Right lobe of liver (tissue), 6 donors: ENCODE measurements around the gene LLGL1. TPM values are rescaled to one million over a fixed set of nuclear protein-coding genes. Genes with fewer than 3 reads are reported as not detected.

ENCODE experiments used
- ATAC-seq, 4 donors: fragments of 200-7000 bp; cut with Tn5 transposase; one replicate each; pipeline ENCODE4 v1.9.1; 2020; ENCODE audit warnings: mild to moderate bottlenecking in 4 of 4, moderate library complexity in 4 of 4
- DNase-seq, 3 donors: peaks; one replicate each; pipeline ENCODE4 v3.0.0-alpha.2; 2020
- H3K27ac ChIP-seq, 3 donors: fragments of 200-600 bp; one replicate each; pipeline ENCODE4 v1.8.0; 2022
- H3K27me3 ChIP-seq, 2 donors: fragments of 200-600 bp; one replicate each; pipeline ENCODE4 v1.8.0; 2022
- H3K36me3 ChIP-seq, 4 donors: fragments of 200-600 bp; sonication (generic) in 1 of 4; one replicate each; pipeline versions ENCODE4 v1.5.1 to v1.8.0; 2017 to 2022; ENCODE audit warnings: control low read depth in 1 of 4
- H3K4me1 ChIP-seq, 4 donors: fragments of 200-600 bp; sonication (generic) in 1 of 4; one replicate each; pipeline versions ENCODE4 v1.5.1 to v1.8.0; 2017 to 2022; ENCODE audit warnings: control low read depth in 1 of 4
- H3K4me3 ChIP-seq, 3 donors: fragments of 200-600 bp; one replicate each; pipeline ENCODE4 v1.8.0; 2022
- H3K9me3 ChIP-seq, 4 donors: fragments of 200-600 bp; sonication (generic) in 1 of 4; one replicate each; pipeline versions ENCODE4 v1.5.1 to v1.8.0; 2017 to 2022; ENCODE audit warnings: control low read depth in 1 of 4
- CTCF ChIP-seq, 4 donors: fragments of 200-600 bp in 3 of 4; fragments of 450-650 bp in 1 of 4; IDR thresholded peaks; one replicate each; pipeline versions ENCODE4 v1.5.1 to v1.8.0; 2016 to 2022; ENCODE audit warnings: antibody characterized with exemption in 4 of 4, mild to moderate bottlenecking in 2 of 4
- POLR2A ChIP-seq: fragments of 450-650 bp; IDR thresholded peaks from one replicate; pipeline ENCODE4 v1.6.1; 2017; ENCODE audit warnings: antibody characterized with exemption, mild to moderate bottlenecking
- WGBS: methylation state at CpG from one replicate; pipeline ENCODE4 v1.1.6; 2018; ENCODE audit warnings: low coverage, low lambda C conversion rate; ENCODE audit not compliant: insufficient coverage; ENCODE audit errors: missing lambda C conversion rate; 5-methylcytosine and 5-hydroxymethylcytosine counted together
- intact Hi-C, 2 donors: fragments of 100-400 bp; cut with DNase I; formaldehyde crosslinking; loops; one replicate each; pipeline versions ENCODE4 v1.11.2 to v1.14.1; 2022
- total RNA-seq, 6 experiments: library from RNA; depleted of rRNA in 2 of 6; stranded (reverse); fragments of >200 nt in 2 of 6; fragmentation: NEBNext Ultra II Directional in 3 of 6; extraction: Animal tissue kit (Norgen Biotek cat#: 25700) in 3 of 6; gene quantifications; one replicate each; pipeline versions ENCODE4 v1.1.0 to v1.2.4, GENCODE V29; 2016 to 2023
- donor health status: DM: no; HTN: yes; CAD: no.
- donor health status: DM: no; HTN: no; CAD: no.
- donor health status: DM: no; HTN: no; CAD: no.
- donor health status: DM: no; HTN: yes; CAD: no.
- donor health status: DM: no; HTN: yes; CAD: no.

The LLGL1 gene
- total RNA-seq, 6 experiments from 2014 or later: 2.0 to 8.6 (median 2.8) TPM

- WGBS: 100% methylated on average over 1 of the region's 11 CpGs
- no peak overlapping the region for H3K27ac ChIP-seq
- intact Hi-C loops: no loop called here
- H3K36me3 ChIP-seq: peaks cover 5 to 75% (median 28%) of the 10 kb centered on the region in 4 donors
- DNase-seq (no peak), ATAC-seq (no peak)
- no peaks in the 10 kb centered on the region for H3K4me1 ChIP-seq
- TF ChIP-seq CTCF (IDR thresholded peaks at IDR 0.05): no peak
- TF ChIP-seq POLR2A: no peak
- no peak overlapping the region for H3K4me3 ChIP-seq
- H3K9me3 ChIP-seq: no peaks in the 10 kb centered on the region
- H3K27me3 ChIP-seq: no peaks in the 10 kb centered on the region
Observed at GRCh38 chr17:18285296-18285695, 59.9 kb downstream of the LLGL1 start.

DNA sequence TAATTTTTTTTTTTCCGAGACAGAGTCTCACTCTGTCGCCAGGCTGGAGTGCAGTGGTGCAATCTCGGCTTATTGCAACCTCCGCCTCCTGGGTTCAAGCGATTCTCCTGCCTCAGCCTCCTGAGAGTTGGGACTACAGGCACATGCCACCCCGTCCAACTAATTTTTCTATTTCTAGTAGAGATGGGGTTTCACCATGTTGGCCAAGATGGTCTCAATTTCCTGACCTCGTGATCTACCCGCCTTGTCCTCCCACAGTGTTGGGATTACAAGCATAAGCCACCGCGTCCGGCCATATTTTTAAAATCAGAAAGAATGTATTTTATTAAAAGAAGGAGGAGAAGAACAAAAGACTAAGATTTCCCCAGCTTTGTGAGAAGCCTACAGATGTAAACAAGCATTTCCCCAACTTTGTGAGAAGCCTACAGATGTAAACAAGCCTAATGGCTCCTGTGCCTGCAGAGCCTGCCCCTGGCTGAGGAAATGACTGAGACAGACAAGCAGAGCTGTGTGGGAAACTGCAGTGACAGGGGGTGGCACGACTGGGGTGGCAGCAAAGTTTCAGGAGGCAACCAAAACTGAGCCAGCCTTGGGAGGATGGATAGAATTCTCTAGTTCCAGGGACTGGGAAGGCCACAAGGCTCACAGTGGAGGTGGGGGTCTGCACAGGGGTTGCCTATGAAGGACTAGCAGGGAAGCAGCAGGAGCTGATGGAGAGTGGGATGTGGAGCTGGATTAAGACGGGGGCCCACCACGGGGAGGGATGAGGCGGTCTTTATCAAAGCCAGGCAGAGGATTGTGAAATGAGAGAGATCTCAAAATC is 66.5 kb downstream of the LLGL1 start:
- no peak for ATAC-seq
- TF ChIP-seq CTCF (IDR thresholded peaks at IDR 0.05) (no peak), POLR2A (no peak)
- intact Hi-C loops: no loop called here
- Histone ChIP-seq H3K27ac (no peak overlapping the region), H3K4me3 (no peak overlapping the region), H3K9me3 (no peaks in the 10 kb centered on the region), H3K27me3 (no peaks in the 10 kb centered on the region), H3K4me1 (no peaks in the 10 kb centered on the region), H3K36me3 (peaks cover 0 to 45% (median 15%) of the 10 kb centered on the region in 4 donors)
- WGBS: 94% methylated on average over 15 of the region's 15 CpGs
- DNase-seq: no peak

Other genes with a start within 250 kb of the LLGL1 start
- 10 to 100 TPM; 17.2 to 21.0 (median 19.2) TPM for gene ATPAF2, start 186.5 kb upstream of the LLGL1 start, total RNA-seq
- 1 to 10 TPM; 4.8 to 6.1 (median 5.3) TPM for gene GID4, start 186.2 kb upstream of the LLGL1 start, total RNA-seq
- gene DRG2, start 137.7 kb upstream of the LLGL1 start, total RNA-seq: 10 to 100 TPM; 10.4 to 28.8 (median 17.3) TPM
- gene MYO15A, start 116.9 kb upstream of the LLGL1 start, total RNA-seq: 1 to 10 TPM in 4 of 6 experiments, under 1 TPM in 2; 0.19 to 6.2 (median 1.5) TPM
- 10 to 100 TPM; 57.5 to 71.8 (median 66.1) TPM for gene ALKBH5, start 41.8 kb upstream of the LLGL1 start, total RNA-seq
- 100 to 1,000 TPM in 4 of 6 experiments, 10 to 100 TPM in 2; 89.0 to 171 (median 116) TPM for gene FLII, start 33.1 kb downstream of the LLGL1 start, total RNA-seq
- gene MIEF2, start 35.0 kb downstream of the LLGL1 start, total RNA-seq: 10 to 100 TPM in 1 of 6 experiments, 1 to 10 TPM in 5; 5.9 to 10.6 (median 7.1) TPM
- 10 to 100 TPM; 13.7 to 29.9 (median 20.7) TPM for gene TOP3A, start 89.4 kb downstream of the LLGL1 start, total RNA-seq
- 1 to 10 TPM; 4.2 to 7.9 (median 6.4) TPM for gene SMCR8, start 89.7 kb downstream of the LLGL1 start, total RNA-seq
- gene SHMT1, start 137.9 kb downstream of the LLGL1 start, total RNA-seq: 100 to 1,000 TPM; 208 to 457 (median 284) TPM
- gene EVPLL, start 152.1 kb downstream of the LLGL1 start, total RNA-seq: 1 to 10 TPM in 3 of 6 experiments, under 1 TPM in 3; 0.46 to 1.6 (median 1.0) TPM